HG03108 (cell line): ENCODE measurements around the gene NKAIN4.

Source experiments
- ATAC-seq: cut with Tn5 transposase; IDR thresholded peaks from one replicate; pipeline ENCODE4 v1.9.1; 2021; ENCODE audit warnings: moderate library complexity; ENCODE audit not compliant: unreplicated experiment

Gene NKAIN4

GRCh38 chr20:63198606-63199005, 55.7 kb downstream of the NKAIN4 start:
- ATAC-seq = no peak

DNA sequence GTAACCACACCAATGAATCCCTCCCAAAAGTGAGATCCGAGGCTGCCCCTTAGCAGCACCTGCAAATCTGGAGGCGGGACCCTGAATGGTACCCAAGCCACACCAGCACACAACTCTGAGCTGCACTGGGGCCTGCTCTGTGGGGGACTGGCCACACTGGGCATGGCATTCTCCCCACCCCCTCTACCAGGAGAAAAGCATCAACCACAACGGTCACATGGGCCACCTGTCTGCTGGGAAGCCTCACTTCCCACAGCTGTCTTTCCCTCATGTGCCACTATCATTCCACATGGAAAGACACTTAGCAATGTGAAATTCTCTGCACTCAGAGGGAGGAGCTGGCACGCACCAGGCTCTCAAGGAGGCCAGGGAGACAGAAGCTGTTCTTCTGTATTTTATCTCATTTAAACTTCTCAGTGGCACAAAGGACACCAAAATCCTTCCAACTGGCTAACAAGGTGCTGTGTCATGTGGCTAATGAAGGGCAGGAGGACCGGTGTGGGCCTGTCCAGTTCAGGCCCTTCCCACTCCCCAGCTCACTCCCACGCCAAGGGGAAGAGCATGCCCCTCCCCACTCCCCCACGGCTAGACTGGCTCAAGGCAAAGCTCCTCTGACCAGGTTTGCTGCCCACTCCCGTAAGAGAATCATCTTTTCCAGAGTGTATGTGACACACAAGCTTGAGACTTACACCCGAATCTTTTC, 57.3 kb downstream of the NKAIN4 start:
- no peak for ATAC-seq

DNA sequence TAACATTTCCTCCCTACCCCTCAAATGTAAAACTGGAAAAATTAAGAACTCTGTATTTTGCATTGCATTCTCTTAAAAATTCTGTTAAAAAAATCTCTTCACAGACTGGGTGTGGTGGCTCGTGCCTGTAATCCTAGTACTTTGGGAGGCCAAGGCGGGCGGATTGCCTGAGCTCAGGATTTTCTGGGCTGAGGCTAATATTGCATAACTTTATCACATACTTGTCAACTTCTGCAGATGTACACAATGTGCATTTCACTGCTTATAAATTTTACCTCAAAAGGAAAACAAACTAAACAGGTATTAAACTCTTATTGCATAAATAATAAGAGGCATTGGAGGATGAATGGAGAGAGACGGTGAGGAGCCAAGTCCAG, 59.5 kb downstream of the NKAIN4 start:
- no peak for ATAC-seq

GRCh38 chr20:63194007-63194796, 60.1 kb downstream of the NKAIN4 start:
- ATAC-seq = no peak

DNA sequence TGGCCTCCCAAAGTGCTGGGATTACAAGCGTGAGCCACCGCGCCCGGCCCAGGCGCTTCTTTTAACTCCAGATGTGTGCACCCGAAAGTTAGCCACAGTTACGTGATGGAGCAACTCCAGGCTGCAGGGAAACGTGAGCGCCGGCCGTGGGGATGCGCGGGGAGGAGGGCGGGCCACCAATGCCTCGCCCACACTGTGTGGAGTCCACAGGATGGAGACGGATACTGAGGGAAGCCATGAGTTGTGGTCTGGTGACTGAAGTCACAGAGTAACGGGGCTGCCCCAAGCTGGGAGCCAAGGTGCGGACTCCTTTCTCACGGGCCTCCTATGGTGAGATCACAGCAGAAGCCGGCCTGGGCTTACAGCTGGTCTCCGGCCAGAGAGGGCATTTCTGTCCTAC, 61.5 kb downstream of the NKAIN4 start:
- ATAC-seq = no peak

GRCh38 chr20:63191400-63191799, 62.9 kb downstream of the NKAIN4 start:
- no peak for ATAC-seq

GRCh38 chr20:63190828-63191227, 63.4 kb downstream of the NKAIN4 start:
- ATAC-seq = no peak
